HG03575 (cell line): Measurements from ENCODE around the gene EVC.

Experiments
- ATAC-seq: cut with Tn5 transposase; IDR thresholded peaks from one replicate; pipeline ENCODE4 v1.9.1; 2021; ENCODE audit not compliant: unreplicated experiment, insufficient number of reproducible peaks, low FRiP score; ENCODE audit errors: extremely low read depth

The EVC gene

GRCh38 chr4:5857199-5857598 lies 146.2 kb downstream of the EVC start:
- ATAC-seq: no peak

- ATAC-seq: no peak
These were observed 147.2 kb downstream of the EVC start for GRCh38 chr4:5858020-5858769.

- ATAC-seq: no peak
These were observed 152.6 kb downstream of the EVC start for GRCh38 chr4:5863461-5864113.
